ENCODE results near the gene PRSS36. TPM values are rescaled to one million over a fixed set of nuclear protein-coding genes. Genes with fewer than 3 reads are reported as not detected.

Gene PRSS36
- total RNA-seq, 1 experiment from 2014 or later = 0.66 TPM

GRCh38 chr16:31130336-31130891 lies 19.5 kb downstream of the PRSS36 start:
- peak overlapping the region in 1 of 2 experiments; percentile 13; a peak in 2 of 5 replicates for H3K4me3 Mint-ChIP-seq
- peak overlapping the region; percentile 3 for H3K27ac ChIP-seq (ENCODE audit: insufficient read length, low read depth, low read length)
- H3K27me3 Mint-ChIP-seq (ENCODE audit: low read depth) = no peaks in the 10 kb centered on the region
- H3K14ac ChIP-seq (ENCODE audit: insufficient read depth, low read length) = no peak overlapping the region
- H2BK20ac ChIP-seq (ENCODE audit: low read depth, low read length, poor library complexity, severe bottlenecking) = no peak overlapping the region
- H4K20me1 ChIP-seq (ENCODE audit: control insufficient read depth, insufficient read depth, insufficient read length) = no peaks in the 10 kb centered on the region
- H3K4me1 Mint-ChIP-seq = peaks cover 39 to 42% of the 10 kb centered on the region in 2 experiments
- H3K4me2 ChIP-seq (ENCODE audit: insufficient read depth, insufficient read length, low read length) = no peak overlapping the region
- no peaks in the 10 kb centered on the region for H3K9me3 ChIP-seq (ENCODE audit: control insufficient read depth, low read depth, low read length)
- no peak for TF ChIP-seq CTCF (conservative IDR thresholded peaks at IDR 0.05)
- no peak overlapping the region for H2BK5ac ChIP-seq (ENCODE audit: insufficient read length, low read length)
- no peak overlapping the region for H3K9ac ChIP-seq (ENCODE audit: extremely low read depth, insufficient read length, low read length)
- H3K9me3 Mint-ChIP-seq = no peaks in the 10 kb centered on the region
- no peak overlapping the region for H4K8ac ChIP-seq (replicated peaks; ENCODE audit: insufficient read length, low read depth, low read length)
- H3K23me2 ChIP-seq (ENCODE audit: insufficient read length, low read depth, low read length, poor library complexity, severe bottlenecking) = peaks cover 5% of the 10 kb centered on the region
- no peak overlapping the region for H2AK5ac ChIP-seq (ENCODE audit: insufficient read length, low read length)
- H3K27ac Mint-ChIP-seq = peak overlapping the region; percentile 68 to 97 (median 84); a peak in 6 of 7 replicates
- H3K27me3 ChIP-seq (ENCODE audit: insufficient read depth, low read length) = no peaks in the 10 kb centered on the region
- no peak overlapping the region for H2BK15ac ChIP-seq (ENCODE audit: low read depth, low read length)
- H4K91ac ChIP-seq (ENCODE audit: insufficient read length, low read depth, low read length) = no peak overlapping the region
- peaks cover 29 to 50% (median 45%) of the 10 kb centered on the region in 3 experiments for H3K36me3 Mint-ChIP-seq (ENCODE audit: insufficient read depth in 1 of 3, low read depth in 3 of 3)
- H3K56ac ChIP-seq (ENCODE audit: insufficient read length, low read depth, low read length) = no peak overlapping the region
- H3K79me1 ChIP-seq (ENCODE audit: insufficient read depth, low read depth, low read length, poor library complexity, severe bottlenecking) = peaks cover 5% of the 10 kb centered on the region
- no peak overlapping the region for H2BK120ac ChIP-seq (ENCODE audit: low read depth, low read length, poor library complexity, severe bottlenecking)
- H3K23ac ChIP-seq (ENCODE audit: insufficient read length, low read depth, low read length) = no peak overlapping the region
- H3K4ac ChIP-seq (ENCODE audit: low read depth, low read length) = no peak overlapping the region
- DNase-seq = no peak
- peaks cover 15% of the 10 kb centered on the region; the same call in 1 of the 2 replicates for H3K4me1 ChIP-seq (ENCODE audit: insufficient read depth, low read length)
- H3K18ac ChIP-seq (ENCODE audit: insufficient read length, low read depth, low read length) = no peak overlapping the region
- no peak overlapping the region for H2AFZ ChIP-seq (ENCODE audit: low read length)
- no peak overlapping the region for H3T11ph ChIP-seq (ENCODE audit: low read length)
- WGBS (ENCODE audit: extremely low coverage, insufficient read length, low lambda C conversion rate) = no CpG with 5 or more reads among the region's 10 CpGs
- H2BK12ac ChIP-seq (ENCODE audit: insufficient read length, low read depth, low read length) = no peak overlapping the region
- no peak overlapping the region for H4K5ac ChIP-seq (ENCODE audit: insufficient read length, low read depth, low read length)
- peaks cover 4% of the 10 kb centered on the region; the same call in 1 of the 2 replicates for H3K79me2 ChIP-seq (ENCODE audit: insufficient read depth, low read length)

Data from H9 (cell line).